GM12875 (cell line): ENCODE measurements around the gene TRERF1.

ENCODE experiments used
- H3K4me3 ChIP-seq: one replicate; pipeline ENCODE4 v1.5.1; 2011; ENCODE audit warnings: low read depth, low read length, control low read depth
- TF ChIP-seq, protein P1 (sequence below): IDR thresholded peaks from 2 replicates; pipeline ENCODE4 v1.5.1; 2011; ENCODE audit warnings: low read depth, mild to moderate bottlenecking, control low read depth, inconsistent platforms, low read length, moderate library complexity, borderline replicate concordance; ENCODE audit not compliant: insufficient read depth

TRERF1 gene

GRCh38 chr6:42190554-42191183 lies 261.1 kb downstream of the TRERF1 start:
- H3K4me3 ChIP-seq: no peak overlapping the region

GRCh38 chr6:42188406-42188805 lies 263.3 kb downstream of the TRERF1 start:
- TF ChIP-seq, protein P1, sequence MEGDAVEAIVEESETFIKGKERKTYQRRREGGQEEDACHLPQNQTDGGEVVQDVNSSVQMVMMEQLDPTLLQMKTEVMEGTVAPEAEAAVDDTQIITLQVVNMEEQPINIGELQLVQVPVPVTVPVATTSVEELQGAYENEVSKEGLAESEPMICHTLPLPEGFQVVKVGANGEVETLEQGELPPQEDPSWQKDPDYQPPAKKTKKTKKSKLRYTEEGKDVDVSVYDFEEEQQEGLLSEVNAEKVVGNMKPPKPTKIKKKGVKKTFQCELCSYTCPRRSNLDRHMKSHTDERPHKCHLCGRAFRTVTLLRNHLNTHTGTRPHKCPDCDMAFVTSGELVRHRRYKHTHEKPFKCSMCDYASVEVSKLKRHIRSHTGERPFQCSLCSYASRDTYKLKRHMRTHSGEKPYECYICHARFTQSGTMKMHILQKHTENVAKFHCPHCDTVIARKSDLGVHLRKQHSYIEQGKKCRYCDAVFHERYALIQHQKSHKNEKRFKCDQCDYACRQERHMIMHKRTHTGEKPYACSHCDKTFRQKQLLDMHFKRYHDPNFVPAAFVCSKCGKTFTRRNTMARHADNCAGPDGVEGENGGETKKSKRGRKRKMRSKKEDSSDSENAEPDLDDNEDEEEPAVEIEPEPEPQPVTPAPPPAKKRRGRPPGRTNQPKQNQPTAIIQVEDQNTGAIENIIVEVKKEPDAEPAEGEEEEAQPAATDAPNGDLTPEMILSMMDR: no peak
- no peak overlapping the region for H3K4me3 ChIP-seq

More at GRCh38 chr6:42190554-42191183, 261.1 kb downstream of the TRERF1 start:
- TF ChIP-seq, protein P1: no peak

DNA sequence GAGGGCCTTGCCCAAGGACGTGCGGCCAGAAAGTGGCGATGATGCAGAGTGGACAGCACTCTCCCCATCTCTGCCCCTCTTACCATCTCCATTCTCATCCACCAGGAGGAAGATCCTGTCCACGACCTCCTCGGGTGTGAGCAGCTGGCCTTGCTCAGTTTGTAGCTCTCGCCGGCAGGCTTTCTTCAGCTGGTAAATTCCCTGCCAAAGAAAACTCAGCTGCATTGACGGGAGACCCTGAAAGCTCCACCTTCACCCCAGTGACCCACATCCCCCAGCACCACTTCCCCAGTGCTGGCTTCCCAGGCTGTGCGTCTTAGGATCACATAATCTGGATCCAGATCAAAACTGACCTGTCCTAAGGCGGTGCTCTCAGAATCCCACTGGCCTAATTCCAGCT lies 266.1 kb downstream of the TRERF1 start:
- H3K4me3 ChIP-seq: no peak overlapping the region
- TF ChIP-seq, protein P1: no peak

GRCh38 chr6:42184475-42184874 lies 267.3 kb downstream of the TRERF1 start:
- no peak overlapping the region for H3K4me3 ChIP-seq
- TF ChIP-seq, protein P1: no peak

- no peak overlapping the region for H3K4me3 ChIP-seq
- TF ChIP-seq, protein P1: no peak
These were observed 269.6 kb downstream of the TRERF1 start for GRCh38 chr6:42182101-42182500.

GRCh38 chr6:42179945-42180313 lies 271.8 kb downstream of the TRERF1 start:
- TF ChIP-seq, protein P1: no peak
- no peak overlapping the region for H3K4me3 ChIP-seq

DNA sequence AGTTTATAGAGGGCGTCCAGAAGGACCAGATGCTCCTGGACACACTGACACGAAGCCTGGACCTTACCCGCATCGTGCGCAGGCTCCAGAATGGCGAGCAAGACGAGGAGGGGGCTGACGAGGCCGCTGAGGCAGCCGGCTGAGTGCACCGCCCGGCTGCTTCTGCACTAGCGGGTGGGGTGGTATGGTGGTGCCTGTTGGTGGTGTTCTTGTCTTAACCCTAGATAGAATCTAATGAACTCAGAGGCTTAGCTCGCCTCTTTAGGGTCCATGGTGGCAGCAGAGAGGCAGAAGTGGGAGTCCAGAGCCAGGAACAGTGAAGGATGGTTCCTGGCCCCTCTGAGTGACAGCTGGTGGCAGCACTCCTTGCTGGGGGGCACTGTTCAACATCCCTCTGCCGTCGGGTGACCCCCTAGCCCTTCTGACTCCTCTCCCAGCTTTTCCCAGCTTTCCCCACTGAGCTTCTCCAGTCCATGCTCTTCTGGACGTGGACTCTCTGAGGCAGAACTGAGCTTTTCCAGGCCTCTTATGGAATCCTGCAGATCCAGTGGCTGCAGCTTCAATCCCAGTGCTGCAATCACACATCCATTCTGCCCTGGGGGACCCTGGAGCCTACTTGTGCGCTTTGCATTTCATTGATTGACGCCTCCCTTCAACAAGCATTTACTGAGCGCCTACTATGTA lies 272.3 kb downstream of the TRERF1 start:
- H3K4me3 ChIP-seq: no peak overlapping the region
- TF ChIP-seq, protein P1: no peak
